Neural progenitor cell (in vitro differentiated cells): Measurements from ENCODE around the gene HOXD3.

Experiments
- CTCF ChIP-seq: fragments of 200-600 bp; sonication (generic); IDR thresholded peaks from 2 replicates; pipeline ENCODE4 v1.5.1; 2017; ENCODE audit warnings: antibody characterized with exemption, mild to moderate bottlenecking
- EZH2 ChIP-seq: fragments of 200-600 bp; sonication (generic); IDR thresholded peaks from 2 replicates; pipeline ENCODE4 v1.6.1; 2017; ENCODE audit warnings: antibody characterized with exemption, mild to moderate bottlenecking, moderate library complexity
- EZH2phosphoT487 ChIP-seq: fragments of 200-600 bp; sonication (generic); IDR thresholded peaks from 2 replicates; pipeline ENCODE4 v1.6.1; 2017; ENCODE audit warnings: antibody characterized with exemption

GRCh38 chr2:176136374-176137251 lies 20.5 kb upstream of the HOXD3 start:
- TF ChIP-seq EZH2 (peak; percentile 97), EZH2phosphoT487 (peak; percentile 92), CTCF (no peak)
